GM19035 (cell line): ENCODE data around the gene KCNIP4.

ENCODE experiments used
- ATAC-seq: cut with Tn5 transposase; IDR thresholded peaks from one replicate; pipeline ENCODE4 v1.9.1; 2021; ENCODE audit not compliant: unreplicated experiment

KCNIP4 gene

GRCh38 chr4:21901831-21902230 is 46.7 kb downstream of the KCNIP4 start:
- ATAC-seq, result no peak

- no peak for ATAC-seq
Observed at GRCh38 chr4:21901281-21901680, 47.3 kb downstream of the KCNIP4 start.

GRCh38 chr4:21900211-21900610 is 48.4 kb downstream of the KCNIP4 start:
- no peak for ATAC-seq

GRCh38 chr4:21898101-21898500 is 50.5 kb downstream of the KCNIP4 start:
- ATAC-seq, result no peak

- no peak for ATAC-seq
Observed at GRCh38 chr4:21896767-21897166, 51.8 kb downstream of the KCNIP4 start.

- ATAC-seq, result no peak
Observed at GRCh38 chr4:21893136-21893535, 55.4 kb downstream of the KCNIP4 start.

- ATAC-seq, result no peak
Observed at GRCh38 chr4:21890231-21890630, 58.3 kb downstream of the KCNIP4 start.

GRCh38 chr4:21888195-21888976 is 60.2 kb downstream of the KCNIP4 start:
- ATAC-seq, result no peak

- ATAC-seq, result no peak
Observed at GRCh38 chr4:21887481-21887880, 61.1 kb downstream of the KCNIP4 start.

- no peak for ATAC-seq
Observed at GRCh38 chr4:21885770-21886169, 62.8 kb downstream of the KCNIP4 start.

- ATAC-seq, result no peak
Observed at GRCh38 chr4:21885241-21885640, 63.3 kb downstream of the KCNIP4 start.

- no peak for ATAC-seq
Observed at GRCh38 chr4:21884615-21885014, 64.0 kb downstream of the KCNIP4 start.

GRCh38 chr4:21882051-21882839 is 66.3 kb downstream of the KCNIP4 start:
- no peak for ATAC-seq

GRCh38 chr4:21879187-21879586 is 69.4 kb downstream of the KCNIP4 start:
- no peak for ATAC-seq

- no peak for ATAC-seq
Observed at GRCh38 chr4:21876711-21877110, 71.9 kb downstream of the KCNIP4 start.

GRCh38 chr4:21873145-21873544 is 75.4 kb downstream of the KCNIP4 start:
- ATAC-seq, result no peak

- ATAC-seq, result no peak
Observed at GRCh38 chr4:21872101-21872500, 76.5 kb downstream of the KCNIP4 start.

GRCh38 chr4:21869978-21870745 is 78.4 kb downstream of the KCNIP4 start:
- ATAC-seq, result no peak

- ATAC-seq, result no peak
Observed at GRCh38 chr4:21864686-21865085, 83.9 kb downstream of the KCNIP4 start.

- no peak for ATAC-seq
Observed at GRCh38 chr4:21862917-21863316, 85.7 kb downstream of the KCNIP4 start.

GRCh38 chr4:21858971-21859370 is 89.6 kb downstream of the KCNIP4 start:
- ATAC-seq, result no peak

GRCh38 chr4:21856754-21857153 is 91.8 kb downstream of the KCNIP4 start:
- ATAC-seq, result no peak
